KMS-11 (cell line): ENCODE data around the gene SH3BGRL.

Experiments
- H2AFZ ChIP-seq: fragments of 200-600 bp; sonication (generic); 2 replicates; pipeline ENCODE4 v1.6.1; 2016; ENCODE audit warnings: antibody characterized with exemption, mixed run types, low read depth
- H3K27ac ChIP-seq: fragments of 200-600 bp; sonication (generic); 2 replicates; pipeline ENCODE4 v1.6.1; 2016; ENCODE audit warnings: mild to moderate bottlenecking, mixed run types
- H3K27me3 ChIP-seq: fragments of 200-600 bp; sonication (generic); 2 replicates; pipeline ENCODE4 v1.6.1; 2017; ENCODE audit warnings: mild to moderate bottlenecking, low read depth, mixed run types, moderate library complexity; ENCODE audit not compliant: insufficient read depth
- H3K36me3 ChIP-seq: fragments of 200-600 bp; sonication (generic); 2 replicates; pipeline ENCODE4 v1.6.1; 2017; ENCODE audit warnings: mild to moderate bottlenecking, mixed run types; ENCODE audit not compliant: insufficient read depth
- H3K4me1 ChIP-seq: fragments of 200-600 bp; sonication (generic); 2 replicates; pipeline ENCODE4 v1.6.1; 2016; ENCODE audit warnings: mild to moderate bottlenecking, low read depth, mixed run types; ENCODE audit not compliant: poor library complexity, severe bottlenecking
- H3K4me2 ChIP-seq: fragments of 200-600 bp; sonication (generic); 2 replicates; pipeline ENCODE4 v1.7.0; 2016; ENCODE audit warnings: mild to moderate bottlenecking, mixed run types
- H3K4me3 ChIP-seq: fragments of 200-600 bp; sonication (generic); IDR thresholded peaks from 2 replicates; pipeline ENCODE4 v1.6.1; 2017; ENCODE audit warnings: low read depth, low read length, mixed read lengths; ENCODE audit not compliant: insufficient read depth
- H3K79me2 ChIP-seq: fragments of 200-600 bp; sonication (generic); 2 replicates; pipeline ENCODE4 v1.6.1; 2016; ENCODE audit warnings: low read depth, mixed run types; ENCODE audit not compliant: insufficient read depth
- H3K9ac ChIP-seq: fragments of 200-600 bp; sonication (generic); 2 replicates; pipeline ENCODE4 v1.6.1; 2016; ENCODE audit warnings: mild to moderate bottlenecking, mixed run types
- H4K20me1 ChIP-seq: fragments of 200-600 bp; sonication (generic); 2 replicates; pipeline ENCODE4 v1.6.1; 2016; ENCODE audit warnings: mild to moderate bottlenecking, mixed run types; ENCODE audit not compliant: insufficient read depth
- CTCF ChIP-seq: fragments of 200-600 bp; sonication (generic); conservative IDR thresholded peaks from 2 replicates; pipeline ENCODE4 v1.6.1; 2017; ENCODE audit warnings: low read depth, mild to moderate bottlenecking, antibody characterized with exemption, low read length, moderate library complexity, mixed read lengths

Gene SH3BGRL

GRCh38 chrX:81261576-81261975, 59.7 kb downstream of the SH3BGRL start:
- H3K4me1 ChIP-seq, result no peaks in the 10 kb centered on the region
- no peak overlapping the region for H3K27ac ChIP-seq

GRCh38 chrX:81263059-81263458, 61.2 kb downstream of the SH3BGRL start:
- no peak overlapping the region for H3K9ac ChIP-seq
- H3K36me3 ChIP-seq, result no peaks in the 10 kb centered on the region
- H3K4me3 ChIP-seq, result no peak overlapping the region
- H4K20me1 ChIP-seq, result no peaks in the 10 kb centered on the region
- H3K27me3 ChIP-seq, result no peaks in the 10 kb centered on the region
- no peak for TF ChIP-seq CTCF
- no peak overlapping the region for H3K4me2 ChIP-seq
- no peak overlapping the region for H3K27ac ChIP-seq
- no peaks in the 10 kb centered on the region for H3K4me1 ChIP-seq
- H2AFZ ChIP-seq, result no peak overlapping the region
- H3K79me2 ChIP-seq, result no peaks in the 10 kb centered on the region

More at GRCh38 chrX:81261576-81261975, 59.7 kb downstream of the SH3BGRL start:
- Histone ChIP-seq H3K4me3 (no peak overlapping the region), H2AFZ (no peak overlapping the region), H3K36me3 (no peaks in the 10 kb centered on the region), H4K20me1 (no peaks in the 10 kb centered on the region), H3K4me2 (no peak overlapping the region), H3K9ac (no peak overlapping the region), H3K27me3 (no peaks in the 10 kb centered on the region), H3K79me2 (no peaks in the 10 kb centered on the region)
- no peak for TF ChIP-seq CTCF

- Histone ChIP-seq H3K27ac (no peak overlapping the region), H3K4me3 (no peak overlapping the region), H3K36me3 (no peaks in the 10 kb centered on the region), H2AFZ (no peak overlapping the region), H3K27me3 (no peaks in the 10 kb centered on the region), H3K4me2 (no peak overlapping the region), H3K79me2 (no peaks in the 10 kb centered on the region), H3K4me1 (no peaks in the 10 kb centered on the region), H4K20me1 (no peaks in the 10 kb centered on the region), H3K9ac (no peak overlapping the region)
- TF ChIP-seq CTCF, result no peak
Measured at GRCh38 chrX:81278616-81279015, 76.7 kb downstream of the SH3BGRL start.

GRCh38 chrX:81280148-81280547, 78.2 kb downstream of the SH3BGRL start:
- Histone ChIP-seq H3K79me2 (no peaks in the 10 kb centered on the region), H3K4me1 (no peaks in the 10 kb centered on the region), H3K4me3 (no peak overlapping the region), H4K20me1 (no peaks in the 10 kb centered on the region), H2AFZ (no peak overlapping the region), H3K27me3 (no peaks in the 10 kb centered on the region), H3K27ac (no peak overlapping the region), H3K9ac (no peak overlapping the region), H3K4me2 (no peak overlapping the region), H3K36me3 (no peaks in the 10 kb centered on the region)
- no peak for TF ChIP-seq CTCF

GRCh38 chrX:81286075-81286474, 84.2 kb downstream of the SH3BGRL start:
- Histone ChIP-seq H3K4me3 (no peak overlapping the region), H3K79me2 (no peaks in the 10 kb centered on the region), H3K4me1 (no peaks in the 10 kb centered on the region), H4K20me1 (no peaks in the 10 kb centered on the region), H2AFZ (no peak overlapping the region), H3K9ac (no peak overlapping the region), H3K36me3 (no peaks in the 10 kb centered on the region), H3K27ac (no peak overlapping the region), H3K4me2 (no peak overlapping the region), H3K27me3 (no peaks in the 10 kb centered on the region)
- TF ChIP-seq CTCF, result no peak
